Nephron progenitor cell (in vitro differentiated cells): ENCODE data around the gene GMDS.

Experiments
- DNase-seq: peaks from one replicate; pipeline ENCODE4 v3.0.0; 2021
- H3K27ac Mint-ChIP-seq: 2 replicates; pipeline ENCODE4 v1.8.0; 2021; ENCODE audit warnings: mild to moderate bottlenecking, moderate library complexity, mixed read lengths
- H3K27me3 Mint-ChIP-seq: 2 replicates; pipeline ENCODE4 v1.8.0; 2021; ENCODE audit warnings: mild to moderate bottlenecking, low read depth, mixed read lengths; ENCODE audit not compliant: poor library complexity
- H3K36me3 Mint-ChIP-seq: 2 replicates; pipeline ENCODE4 v1.8.0; 2021; ENCODE audit warnings: low read depth, mixed read lengths
- H3K4me1 Mint-ChIP-seq: 2 replicates; pipeline ENCODE4 v1.8.0; 2021; ENCODE audit warnings: mixed read lengths
- H3K4me3 Mint-ChIP-seq: 2 replicates; pipeline ENCODE4 v1.8.0; 2021; ENCODE audit warnings: mild to moderate bottlenecking, moderate library complexity, mixed read lengths
- H3K9me3 Mint-ChIP-seq: 2 replicates; pipeline ENCODE4 v1.8.0; 2021; ENCODE audit warnings: mild to moderate bottlenecking, moderate library complexity, mixed read lengths
- CTCF ChIP-seq: fragments of 200-600 bp; sonication (generic); IDR thresholded peaks from 2 replicates; pipeline ENCODE4 v1.5.0; 2021; ENCODE audit warnings: antibody characterized with exemption

GMDS gene

GRCh38 chr6:1800845-1801244 lies 444.6 kb downstream of the GMDS start:
- Mint-ChIP-seq H3K9me3 (no peaks in the 10 kb centered on the region), H3K27me3 (peaks cover 11% of the 10 kb centered on the region), H3K36me3 (no peaks in the 10 kb centered on the region), H3K4me3 (no peak overlapping the region), H3K4me1 (peaks cover 83% of the 10 kb centered on the region), H3K27ac (peak overlapping the region; percentile 75)
- DNase-seq, result no peak
- no peak for TF ChIP-seq CTCF

- H3K27ac Mint-ChIP-seq, result peak overlapping the region; percentile 86
- DNase-seq, result no peak
- H3K36me3 Mint-ChIP-seq, result no peaks in the 10 kb centered on the region
- H3K27me3 Mint-ChIP-seq, result peaks cover 11% of the 10 kb centered on the region
- peaks cover 77% of the 10 kb centered on the region for H3K4me1 Mint-ChIP-seq
- no peak overlapping the region for H3K4me3 Mint-ChIP-seq
- TF ChIP-seq CTCF, result no peak
- no peaks in the 10 kb centered on the region for H3K9me3 Mint-ChIP-seq
Observed at GRCh38 chr6:1798965-1799325, 446.5 kb downstream of the GMDS start.

- no peaks in the 10 kb centered on the region for H3K36me3 Mint-ChIP-seq
- peaks cover 11% of the 10 kb centered on the region for H3K27me3 Mint-ChIP-seq
- peaks cover 72% of the 10 kb centered on the region for H3K4me1 Mint-ChIP-seq
- H3K9me3 Mint-ChIP-seq, result no peaks in the 10 kb centered on the region
- TF ChIP-seq CTCF, result no peak
- no peak overlapping the region for H3K4me3 Mint-ChIP-seq
- H3K27ac Mint-ChIP-seq, result peak overlapping the region; percentile 86
- DNase-seq, result no peak
Observed at GRCh38 chr6:1798303-1798964, 447.0 kb downstream of the GMDS start.

GRCh38 chr6:1797801-1798200 lies 447.6 kb downstream of the GMDS start:
- Mint-ChIP-seq H3K27me3 (peaks cover 11% of the 10 kb centered on the region), H3K4me1 (peaks cover 65% of the 10 kb centered on the region), H3K27ac (peak overlapping the region; percentile 66), H3K4me3 (no peak overlapping the region), H3K9me3 (no peaks in the 10 kb centered on the region), H3K36me3 (no peaks in the 10 kb centered on the region)
- DNase-seq, result no peak
- no peak for TF ChIP-seq CTCF

GRCh38 chr6:1796706-1797529 lies 448.5 kb downstream of the GMDS start:
- H3K27ac Mint-ChIP-seq, result no peak overlapping the region
- H3K4me1 Mint-ChIP-seq, result peaks cover 57% of the 10 kb centered on the region
- peaks cover 11% of the 10 kb centered on the region for H3K27me3 Mint-ChIP-seq
- DNase-seq, result no peak
- H3K4me3 Mint-ChIP-seq, result no peak overlapping the region
- no peaks in the 10 kb centered on the region for H3K36me3 Mint-ChIP-seq
- no peaks in the 10 kb centered on the region for H3K9me3 Mint-ChIP-seq
- no peak for TF ChIP-seq CTCF
